ENCODE data around the gene POLR3GL. TPM values are rescaled to one million over a fixed set of nuclear protein-coding genes. Genes with fewer than 3 reads are reported as not detected.
A peak's percentile ranks its signal among the peaks of the same experiment; 100 is the strongest.
"Not testable (repeated sequence)": the region's sequence is repeated elsewhere in the genome, so short reads cannot be mapped to it uniquely, and the experiment has no call there.

Gene POLR3GL, protein sequence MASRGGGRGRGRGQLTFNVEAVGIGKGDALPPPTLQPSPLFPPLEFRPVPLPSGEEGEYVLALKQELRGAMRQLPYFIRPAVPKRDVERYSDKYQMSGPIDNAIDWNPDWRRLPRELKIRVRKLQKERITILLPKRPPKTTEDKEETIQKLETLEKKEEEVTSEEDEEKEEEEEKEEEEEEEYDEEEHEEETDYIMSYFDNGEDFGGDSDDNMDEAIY
- polyA plus RNA-seq (ENCODE audit: insufficient read length in 3 of 3) = 10 to 100 TPM; 31.9 to 35.4 (median 34.6) TPM
- long read RNA-seq, donor 1, partial matches to known transcripts = 0 of 5 reads
- long read RNA-seq, donor 1, other reads (novel, unspliced or antisense) = 0 of 5 reads
- long read RNA-seq, donor 2, partial matches to known transcripts = 0 of 3 reads
- long read RNA-seq, donor 2, other reads (novel, unspliced or antisense) = 0 of 3 reads
- long read RNA-seq, donor 3, transcript POLR3GL-202 (8 exons, 1,165 nt) = major isoform, 15 of 15 reads
- long read RNA-seq, donor 3, partial matches to known transcripts = 0 of 15 reads
- long read RNA-seq, donor 3, other reads (novel, unspliced or antisense) = 0 of 15 reads
- long read RNA-seq, donor 4, partial matches to known transcripts = 0 of 4 reads
- long read RNA-seq, donor 4, other reads (novel, unspliced or antisense) = 0 of 4 reads
- long read RNA-seq, donor 5 = 0 reads
- long read RNA-seq, donor 6, transcript POLR3GL-202 (8 exons, 1,165 nt) = major isoform, 5 of 5 reads
- long read RNA-seq, donor 6, partial matches to known transcripts = 0 of 5 reads
- long read RNA-seq, donor 6, other reads (novel, unspliced or antisense) = 0 of 5 reads
- long read RNA-seq, donor 7, transcript POLR3GL-202 (8 exons, 1,165 nt) = major isoform, 10 of 22 reads
- long read RNA-seq, donor 7, partial matches to known transcripts = 12 of 22 reads
- long read RNA-seq, donor 7, other reads (novel, unspliced or antisense) = 0 of 22 reads
- long read RNA-seq, donor 8, transcript POLR3GL-202 (8 exons, 1,165 nt) = major isoform, 11 of 23 reads
- long read RNA-seq, donor 8, partial matches to known transcripts = 12 of 23 reads
- long read RNA-seq, donor 8, other reads (novel, unspliced or antisense) = 0 of 23 reads
- long read RNA-seq, donor 9, transcript POLR3GL-202 (8 exons, 1,165 nt) = major isoform, 10 of 11 reads
- long read RNA-seq, donor 9, partial matches to known transcripts = 0 of 11 reads
- long read RNA-seq, donor 9, other reads (novel, unspliced or antisense) = 0 of 11 reads
- long read RNA-seq, donor 10, transcript POLR3GL-202 (8 exons, 1,165 nt) = major isoform, 9 of 9 reads
- long read RNA-seq, donor 10, partial matches to known transcripts = 0 of 9 reads
- long read RNA-seq, donor 10, other reads (novel, unspliced or antisense) = 0 of 9 reads
- long read RNA-seq, donor 11, transcript POLR3GL-202 (8 exons, 1,165 nt) = major isoform, 8 of 8 reads
- long read RNA-seq, donor 11, partial matches to known transcripts = 0 of 8 reads
- long read RNA-seq, donor 11, other reads (novel, unspliced or antisense) = 0 of 8 reads
- long read RNA-seq, donor 12, transcript POLR3GL-202 (8 exons, 1,165 nt) = major isoform, 5 of 5 reads
- long read RNA-seq, donor 12, partial matches to known transcripts = 0 of 5 reads
- long read RNA-seq, donor 12, other reads (novel, unspliced or antisense) = 0 of 5 reads
- long read RNA-seq, donor 13, transcript POLR3GL-202 (8 exons, 1,165 nt) = major isoform, 11 of 35 reads
- long read RNA-seq, donor 13, partial matches to known transcripts = 23 of 35 reads
- long read RNA-seq, donor 13, other reads (novel, unspliced or antisense) = 0 of 35 reads
- long read RNA-seq, donor 14, partial matches to known transcripts = 0 of 3 reads
- long read RNA-seq, donor 14, other reads (novel, unspliced or antisense) = 0 of 3 reads
- long read RNA-seq, donor 15, partial matches to known transcripts = 0 of 2 reads
- long read RNA-seq, donor 15, other reads (novel, unspliced or antisense) = 0 of 2 reads
- long read RNA-seq, donor 16, transcript POLR3GL-202 (8 exons, 1,165 nt) = major isoform, 23 of 32 reads
- long read RNA-seq, donor 16, partial matches to known transcripts = 8 of 32 reads
- long read RNA-seq, donor 16, other reads (novel, unspliced or antisense) = 0 of 32 reads

DNA sequence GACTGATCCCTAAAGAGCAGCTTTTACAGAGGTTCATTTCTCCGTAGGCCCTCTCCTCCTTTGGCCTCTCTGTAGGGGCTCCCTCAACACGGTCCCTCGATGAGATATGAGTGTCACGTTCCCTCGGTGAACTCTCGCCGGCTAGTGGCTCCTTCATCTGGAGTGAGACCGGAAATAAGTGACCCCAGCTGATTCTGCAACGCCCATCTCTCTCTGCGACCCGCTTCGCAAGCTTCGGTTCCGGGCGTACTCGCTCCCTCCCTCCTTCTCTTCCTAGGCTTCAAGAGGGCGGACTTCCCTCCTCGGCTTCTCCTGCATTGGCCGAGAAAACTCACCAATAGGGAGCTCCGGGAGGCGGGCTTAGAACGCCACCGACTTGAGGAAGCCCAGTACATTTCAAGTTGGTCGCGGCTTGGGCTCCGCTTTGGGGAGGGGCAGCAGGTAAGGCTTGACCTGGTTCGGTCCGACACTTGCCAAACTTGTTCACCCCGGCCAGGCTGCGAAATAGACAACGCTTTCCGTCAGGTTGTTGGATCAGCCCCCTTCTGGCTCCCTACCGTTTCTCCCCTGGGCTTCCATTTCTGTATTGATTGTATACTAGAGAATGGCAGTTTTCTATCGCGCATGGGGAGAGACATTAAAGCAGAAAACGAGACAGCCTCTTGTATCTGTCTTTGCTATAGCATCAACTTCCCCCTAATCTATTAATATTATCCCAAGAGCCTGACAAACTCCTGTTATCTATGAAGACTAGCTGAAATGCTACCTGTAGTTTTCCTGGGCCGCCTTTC, at the start of gene POLR3GL, which contains the start of gene ANKRD34A:
Gene POLR3GL (plus strand): TSS at position 363 of the 791 bp plus-strand sequence. CDS start 10,176 bp downstream, outside the sequence.
Gene ANKRD34A (minus strand): TSS at position 248 of the 791 bp plus-strand sequence. CDS start 2,816 bp downstream, outside the sequence.
- DNase-seq (ENCODE audit: extremely low read depth in 1 of 11, low read depth in 9 of 11, low spot score in 4 of 11) = peak; percentile 87 to 97 (median 94)

DNA sequence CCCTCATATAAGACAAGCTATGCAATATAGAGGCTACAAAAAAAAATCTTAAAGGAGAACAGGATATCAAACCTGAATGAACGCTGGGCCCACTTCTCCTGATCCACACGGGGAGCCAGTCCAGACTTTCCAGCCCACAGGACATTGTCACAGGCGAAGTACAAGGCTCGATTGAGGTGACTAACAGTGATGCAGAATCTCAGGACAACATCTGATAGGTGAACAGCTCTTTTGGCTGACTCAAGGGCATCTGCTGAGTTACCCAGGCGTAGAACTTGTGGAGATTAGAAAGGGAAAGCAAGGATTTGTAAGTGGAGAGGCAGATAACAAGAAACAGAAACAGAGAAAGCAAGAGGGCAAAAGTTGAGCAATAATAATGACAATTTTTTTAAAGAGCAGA, 47.7 kb upstream of the POLR3GL start:
- DNase-seq (ENCODE audit: extremely low read depth in 1 of 11, low read depth in 9 of 11, low spot score in 4 of 11) = no peak

DNA sequence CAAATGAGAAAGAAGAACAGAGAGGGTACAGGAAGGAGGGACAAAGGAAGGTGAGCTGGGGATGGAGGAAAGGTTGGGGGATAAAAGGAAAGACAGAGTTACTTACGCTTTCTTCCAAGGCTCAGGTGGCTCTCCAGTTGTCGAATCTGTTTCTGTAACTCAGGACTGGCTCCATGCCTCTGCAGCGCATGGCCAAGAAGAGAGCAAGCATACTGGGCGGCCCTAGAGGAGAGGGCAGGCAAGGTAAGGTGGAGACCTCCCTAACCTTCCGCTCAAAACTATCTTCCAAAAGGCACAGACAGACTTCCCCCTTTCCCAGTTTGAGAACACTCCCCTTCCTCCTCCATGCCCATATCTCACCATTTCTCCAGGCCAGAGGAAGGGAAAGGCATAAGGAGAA, 46.9 kb upstream of the POLR3GL start:
- no peak for DNase-seq (ENCODE audit: extremely low read depth in 1 of 11, low read depth in 9 of 11, low spot score in 4 of 11)

DNA sequence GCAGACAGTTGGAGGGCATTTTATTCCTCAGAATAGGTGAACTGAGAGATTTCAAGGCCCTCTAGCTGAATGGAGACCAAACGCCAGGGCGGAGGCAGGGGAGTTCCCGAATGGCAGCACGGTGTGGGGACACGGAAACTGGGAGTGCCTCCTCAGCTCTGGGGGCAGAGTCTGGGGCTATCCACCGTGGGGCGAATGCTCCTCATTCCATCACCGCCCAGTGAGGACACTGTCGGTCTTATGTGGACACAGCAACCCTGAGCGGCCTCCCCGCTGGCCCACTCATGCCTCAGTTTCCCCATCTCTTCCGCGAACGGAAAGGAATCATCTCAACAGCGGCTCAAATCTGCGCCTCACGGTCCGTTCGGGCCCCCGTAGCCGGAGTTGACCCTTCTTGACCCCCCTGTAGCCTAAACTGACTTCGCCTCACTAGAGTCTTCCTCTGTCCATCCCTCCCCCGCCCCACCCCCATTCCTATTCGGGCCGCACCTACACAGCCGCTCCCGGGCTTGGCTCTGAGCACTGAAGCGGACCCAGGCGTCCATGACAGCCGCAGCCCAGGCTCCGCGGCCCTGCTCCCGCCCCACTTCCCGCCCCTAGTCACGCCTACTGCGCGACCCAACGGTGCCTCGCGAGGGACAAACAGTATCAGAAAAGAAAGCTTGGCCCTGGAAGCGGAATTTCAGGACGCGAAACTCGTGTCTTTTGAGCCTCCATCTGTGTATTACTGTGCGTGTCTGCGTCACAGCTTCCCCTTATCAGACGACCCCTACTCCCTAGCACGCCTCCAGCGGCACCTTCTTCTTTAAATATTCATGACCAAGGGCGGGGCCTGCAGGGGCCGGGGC, 46.1 kb upstream of the POLR3GL start, which contains the start of gene PEX11B:
Gene PEX11B (minus strand): TSS at position 574 of the 848 bp plus-strand sequence. CDS start 29 bp downstream, at position 545.
- peak; percentile 73 to 91 (median 88) for DNase-seq (ENCODE audit: extremely low read depth in 1 of 11, low read depth in 9 of 11, low spot score in 4 of 11)

DNA sequence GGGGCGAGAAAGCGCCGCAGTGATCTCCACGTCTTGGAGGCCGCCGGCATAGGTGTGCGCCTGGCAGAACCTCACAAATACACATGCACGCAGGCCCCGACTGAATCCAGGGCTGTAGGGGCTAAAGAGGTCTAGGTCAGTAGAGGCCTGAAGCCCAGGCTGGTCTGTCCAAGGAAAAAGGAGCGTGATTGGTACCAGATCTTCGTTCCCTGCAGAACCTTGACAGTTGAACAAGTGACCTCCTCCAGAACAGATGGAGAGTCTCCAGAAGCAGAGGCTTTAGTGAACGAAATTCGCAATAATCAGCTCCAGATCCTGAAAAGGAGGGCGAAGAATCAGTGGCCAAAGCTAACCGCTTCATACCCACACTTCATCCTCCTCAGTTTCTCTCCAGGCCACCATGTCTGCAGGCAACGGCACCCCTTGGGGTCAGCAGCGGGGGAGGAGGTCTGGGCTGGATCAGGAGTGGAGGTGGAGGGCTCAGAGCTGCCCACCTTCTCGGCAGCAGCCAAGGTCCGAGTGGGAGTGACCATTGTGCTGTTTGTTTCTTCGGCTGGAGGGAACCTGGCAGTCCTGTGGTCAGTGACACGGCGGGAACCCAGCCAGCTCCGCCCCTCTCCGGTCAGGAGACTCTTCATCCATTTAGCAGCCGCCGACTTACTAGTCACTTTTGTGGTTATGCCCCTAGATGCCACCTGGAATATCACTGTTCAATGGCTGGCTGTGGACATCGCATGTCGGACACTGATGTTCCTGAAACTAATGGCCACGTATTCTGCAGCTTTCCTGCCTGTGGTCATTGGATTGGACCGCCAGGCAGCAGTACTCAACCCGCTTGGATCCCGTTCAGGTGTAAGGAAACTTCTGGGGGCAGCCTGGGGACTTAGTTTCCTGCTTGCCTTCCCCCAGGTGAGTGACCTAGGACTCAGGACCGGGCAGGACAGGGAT, 45.2 kb upstream of the POLR3GL start:
- peak in 1 of 11 donors; percentile 28 for DNase-seq (ENCODE audit: extremely low read depth in 1 of 11, low read depth in 9 of 11, low spot score in 4 of 11)

DNA sequence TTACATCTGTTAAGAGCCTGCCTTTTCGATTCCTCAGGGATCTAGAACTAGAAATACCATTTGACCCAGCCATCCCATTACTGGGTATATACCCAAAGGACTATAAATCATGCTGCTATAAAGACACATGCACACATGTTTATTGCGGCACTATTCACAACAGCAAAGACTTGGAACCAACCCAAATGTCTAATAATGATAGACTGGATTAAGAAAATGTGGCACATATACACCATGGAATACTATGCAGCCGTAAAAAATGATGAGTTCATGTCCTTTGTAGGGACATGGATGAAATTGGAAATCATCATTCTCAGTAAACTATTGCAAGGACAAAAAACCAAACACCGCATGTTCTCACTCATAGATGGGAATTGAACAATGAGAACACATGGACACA, 44.2 kb upstream of the POLR3GL start:
- not testable (repeated sequence) for DNase-seq (ENCODE audit: extremely low read depth in 1 of 11, low read depth in 9 of 11, low spot score in 4 of 11)

DNA sequence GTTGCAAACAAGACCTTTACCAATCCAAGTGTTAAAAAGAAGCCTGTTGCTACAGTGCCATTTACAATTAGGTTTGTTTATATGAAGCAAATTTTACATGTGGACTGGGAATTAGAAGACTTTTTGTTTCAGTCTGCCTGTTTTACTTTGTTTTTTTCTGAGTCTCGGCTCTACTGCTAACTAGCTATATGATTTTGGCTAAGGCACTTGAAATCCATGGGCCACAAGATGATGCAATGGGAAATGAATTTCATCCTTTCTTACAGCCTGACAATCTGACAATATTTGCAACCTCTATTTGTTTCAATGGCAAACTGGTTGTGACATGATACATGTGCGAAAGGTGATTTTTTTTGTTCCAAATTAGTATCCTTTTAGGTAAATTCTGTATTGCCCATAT, 42.2 kb upstream of the POLR3GL start:
- no peak for DNase-seq (ENCODE audit: extremely low read depth in 1 of 11, low read depth in 9 of 11, low spot score in 4 of 11)

DNA sequence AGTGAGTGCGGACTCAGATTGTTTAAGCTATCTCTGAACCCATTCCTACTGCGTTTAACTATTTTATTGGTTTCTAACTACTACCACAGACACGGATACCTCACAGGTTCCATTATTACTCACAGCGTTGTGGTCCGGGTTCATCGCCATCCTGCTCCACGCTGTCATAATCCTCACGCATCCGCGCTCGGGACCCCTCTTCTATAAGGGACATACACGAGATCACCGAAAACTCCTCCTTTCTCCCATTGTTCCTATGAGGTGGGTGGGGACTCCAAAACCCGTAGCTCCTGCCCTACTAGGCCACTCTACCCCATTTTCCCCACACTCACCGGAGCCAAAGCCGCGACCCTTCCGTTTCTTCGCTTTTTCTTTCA, 37.8 kb upstream of the POLR3GL start:
- peak in 1 of 11 donors; percentile 19 for DNase-seq (ENCODE audit: extremely low read depth in 1 of 11, low read depth in 9 of 11, low spot score in 4 of 11)

DNA sequence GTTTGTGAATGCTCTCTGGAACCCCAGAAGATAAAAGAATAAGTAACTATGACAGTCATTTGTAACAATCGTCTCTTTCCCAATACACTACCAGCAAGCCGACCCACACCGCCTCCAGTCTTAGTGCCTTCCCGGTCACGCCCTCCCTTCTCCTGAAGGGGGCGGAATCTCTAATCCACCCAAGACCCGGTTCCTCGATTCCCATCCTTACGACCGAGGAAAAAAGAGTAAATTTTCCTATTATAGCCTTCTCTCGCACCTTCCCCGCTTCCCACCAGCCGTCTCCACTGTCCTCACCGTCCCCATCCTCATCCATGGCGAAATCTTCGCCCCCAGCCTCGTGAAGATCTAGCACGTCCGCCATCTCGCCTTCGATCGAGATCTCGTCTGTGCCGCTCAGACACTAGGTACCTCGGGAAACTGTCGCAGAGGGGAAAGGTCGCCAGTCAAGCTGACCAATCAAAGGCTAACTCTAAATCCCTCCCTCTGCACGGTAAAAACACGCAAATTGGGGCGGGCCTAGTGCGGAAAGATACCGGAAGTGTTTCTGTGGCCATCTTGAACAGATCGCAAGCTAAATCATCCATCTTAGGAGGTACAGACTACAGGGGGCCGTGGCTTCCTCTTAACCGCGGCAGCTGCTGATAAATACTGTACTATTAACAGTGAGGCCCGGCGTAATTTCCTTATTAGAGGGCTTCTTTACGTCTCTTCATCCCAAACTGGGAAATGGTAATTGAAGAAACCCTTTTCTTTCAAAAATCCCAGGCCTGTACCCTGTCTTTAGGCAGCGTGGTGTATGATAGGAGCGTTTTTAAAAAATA, 37.2 kb upstream of the POLR3GL start, which contains the start of gene RBM8A:
Gene RBM8A (minus strand): TSS at position 422 of the 824 bp plus-strand sequence. CDS start 58 bp downstream, at position 364.
- DNase-seq (ENCODE audit: extremely low read depth in 1 of 11, low read depth in 9 of 11, low spot score in 4 of 11) = peak; percentile 92 to 99 (median 98)

DNA sequence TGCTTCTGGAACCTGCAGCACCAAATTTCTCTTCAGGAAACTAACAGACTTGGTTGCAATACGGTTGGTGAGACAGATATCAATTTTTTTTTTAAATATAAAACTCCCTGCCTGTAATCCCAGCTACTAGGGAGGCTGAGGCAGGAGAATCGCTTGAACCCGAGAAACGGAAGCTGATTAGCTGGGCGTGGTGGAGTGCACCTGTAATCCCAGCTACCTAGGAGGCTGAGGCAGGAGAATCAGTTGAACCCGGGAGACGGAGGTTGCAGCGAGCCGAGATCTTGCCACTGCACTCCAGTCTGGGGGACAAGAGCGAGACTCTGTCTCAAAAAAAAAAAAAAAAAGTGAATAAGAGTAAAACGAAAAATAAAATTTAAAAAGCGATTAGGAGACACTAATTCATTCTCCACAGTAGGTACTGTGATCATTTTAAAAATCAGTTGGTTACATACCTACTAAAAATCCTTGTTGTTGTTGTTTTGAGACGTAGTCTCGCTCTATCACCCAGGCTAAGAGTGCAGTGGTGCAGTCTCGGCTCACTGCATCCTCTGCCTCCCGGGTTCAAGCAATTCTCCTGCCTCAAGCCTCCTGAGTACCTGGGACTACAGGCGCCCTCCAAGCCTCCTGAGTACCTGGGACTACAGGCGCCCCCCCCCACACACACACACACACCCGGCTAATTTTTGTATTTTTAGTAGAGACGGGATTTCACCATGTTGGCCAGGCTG, 36.4 kb upstream of the POLR3GL start:
- no peak for DNase-seq (ENCODE audit: extremely low read depth in 1 of 11, low read depth in 9 of 11, low spot score in 4 of 11)

DNA sequence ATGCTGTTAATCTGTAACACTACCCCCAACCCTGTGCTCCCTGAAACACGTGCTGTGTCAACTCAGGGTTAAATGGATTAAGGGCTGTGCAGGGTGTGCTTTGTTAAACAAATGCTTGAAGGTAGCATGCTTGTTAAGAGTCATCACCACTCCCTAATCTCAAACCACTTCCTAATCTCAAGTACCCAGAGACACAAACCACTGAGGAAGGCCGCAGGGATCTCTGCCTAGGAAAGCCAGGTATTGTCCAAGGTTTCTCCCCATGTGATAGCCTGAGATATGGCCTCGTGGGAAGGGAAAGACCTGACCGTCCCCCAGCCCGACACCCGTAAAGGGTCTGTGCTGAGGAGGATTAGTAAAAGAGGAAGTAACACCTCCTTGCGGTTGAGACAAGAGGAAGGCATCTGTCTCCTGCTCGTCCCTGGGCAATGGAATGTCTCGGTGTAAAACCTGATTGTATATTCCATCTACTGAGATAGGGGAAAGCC, 31.9 kb upstream of the POLR3GL start:
- not testable (repeated sequence) for DNase-seq (ENCODE audit: extremely low read depth in 1 of 11, low read depth in 9 of 11, low spot score in 4 of 11)

DNA sequence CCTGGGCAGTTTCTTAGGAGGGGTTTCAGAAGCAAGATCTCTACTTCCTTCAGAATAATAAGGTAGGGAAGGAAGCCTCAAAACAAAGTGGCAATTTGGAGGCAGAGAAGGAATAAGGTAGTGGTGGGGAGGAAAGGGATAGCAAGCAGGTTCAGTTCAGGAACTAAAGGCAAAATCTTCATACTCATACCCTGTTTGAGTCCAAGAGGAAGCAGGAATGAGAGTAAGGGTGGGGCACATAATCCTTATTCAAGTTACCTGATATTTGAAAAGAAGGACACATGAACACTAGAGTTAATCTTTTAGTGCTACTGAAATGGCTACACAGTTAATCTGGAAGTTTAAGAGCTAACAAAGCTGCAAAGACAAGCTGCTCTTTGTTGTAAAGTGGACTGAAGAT, 28.8 kb upstream of the POLR3GL start:
- DNase-seq (ENCODE audit: extremely low read depth in 1 of 11, low read depth in 9 of 11, low spot score in 4 of 11) = no peak

DNA sequence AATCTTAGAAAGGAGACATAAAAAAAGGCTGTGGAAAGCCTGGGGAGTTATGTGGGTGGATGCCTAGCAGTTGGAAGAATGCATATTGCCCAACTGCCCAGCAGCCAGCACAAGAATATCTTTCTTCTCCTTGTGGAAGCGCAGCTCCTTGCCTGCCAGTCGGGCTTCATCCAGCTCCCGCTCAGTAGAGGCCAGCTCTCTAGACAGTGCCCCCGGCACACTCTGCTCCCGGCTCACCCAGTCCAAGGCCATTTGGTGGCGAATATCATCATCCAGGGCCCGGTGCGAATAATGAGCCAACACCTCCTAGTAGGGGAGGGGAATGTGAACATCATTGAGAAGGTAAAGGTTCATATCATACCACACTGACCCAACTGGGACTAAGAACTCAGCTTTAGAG, 28.2 kb upstream of the POLR3GL start:
- DNase-seq (ENCODE audit: extremely low read depth in 1 of 11, low read depth in 9 of 11, low spot score in 4 of 11) = no peak
